ENCODE data around the gene ZNF439. TPM values are rescaled to one million over a fixed set of nuclear protein-coding genes. Genes with fewer than 3 reads are reported as not detected.
"Not testable (repeated sequence)": the region's sequence is repeated elsewhere in the genome, so short reads cannot be mapped to it uniquely, and the experiment has no call there.

Gene ZNF439
- total RNA-seq, 1 donor from 2014 or later, result 0.53 TPM

- Histone ChIP-seq H3K27me3 (ENCODE audit: control insufficient read depth, insufficient read depth, low read length) (no peaks in the 10 kb centered on the region), H3K4me3 (ENCODE audit: low read depth, low read length) (no peak overlapping the region), H3K36me3 (ENCODE audit: control insufficient read depth, insufficient read depth, low read length) (no peaks in the 10 kb centered on the region)
- TF ChIP-seq CTCF (IDR thresholded peaks at IDR 0.05; ENCODE audit: insufficient read depth, low read length, severe bottlenecking), result no peak
- DNase-seq (ENCODE audit: low read depth) (no peak), FAIRE-seq (no peak)
These were observed 4.8 kb upstream of the ZNF439 start for GRCh38 chr19:11843722-11844121.

- FAIRE-seq; DNase-seq (ENCODE audit: low read depth); H3K36me3 ChIP-seq (ENCODE audit: control insufficient read depth, insufficient read depth, low read length); H3K27me3 ChIP-seq (ENCODE audit: control insufficient read depth, insufficient read depth, low read length); H3K4me3 ChIP-seq (ENCODE audit: low read depth, low read length): not testable (repeated sequence)
These were observed 911 bp upstream of the ZNF439 start for GRCh38 chr19:11847615-11848014.

DNA sequence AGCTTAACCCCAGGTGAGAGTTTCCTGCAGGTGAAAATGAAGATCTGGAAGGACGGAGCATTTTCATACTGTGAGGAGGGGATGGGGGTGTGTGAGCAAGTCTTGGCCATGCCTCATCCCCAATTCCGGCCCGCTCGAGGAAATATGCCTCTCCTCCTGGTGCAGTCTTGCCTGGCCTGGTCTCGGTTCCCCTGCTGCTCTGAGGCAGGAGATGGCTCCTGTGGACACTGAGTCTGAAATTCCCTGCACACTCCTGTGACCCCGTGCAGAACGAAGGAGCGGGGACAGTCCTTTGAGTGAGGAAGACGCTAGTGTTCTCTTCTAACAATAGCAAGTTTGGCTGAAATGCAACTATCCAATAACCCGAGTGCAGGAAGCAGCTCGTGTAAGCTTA is 329 bp upstream of the ZNF439 start:
- H3K27me3 ChIP-seq (ENCODE audit: control insufficient read depth, insufficient read depth, low read length), result no peaks in the 10 kb centered on the region
- no peak overlapping the region for H3K4me3 ChIP-seq (ENCODE audit: low read depth, low read length)
- H3K36me3 ChIP-seq (ENCODE audit: control insufficient read depth, insufficient read depth, low read length), result no peaks in the 10 kb centered on the region
- DNase-seq (ENCODE audit: low read depth) (no peak), FAIRE-seq (no peak)
- no peak for TF ChIP-seq CTCF (IDR thresholded peaks at IDR 0.05; ENCODE audit: insufficient read depth, low read length, severe bottlenecking)

- FAIRE-seq; H3K27me3 ChIP-seq (ENCODE audit: control insufficient read depth, insufficient read depth, low read length); H3K36me3 ChIP-seq (ENCODE audit: control insufficient read depth, insufficient read depth, low read length); DNase-seq (ENCODE audit: low read depth); H3K4me3 ChIP-seq (ENCODE audit: low read depth, low read length): not testable (repeated sequence)
These were observed 1.8 kb downstream of the ZNF439 start for GRCh38 chr19:11850289-11850688.

DNA sequence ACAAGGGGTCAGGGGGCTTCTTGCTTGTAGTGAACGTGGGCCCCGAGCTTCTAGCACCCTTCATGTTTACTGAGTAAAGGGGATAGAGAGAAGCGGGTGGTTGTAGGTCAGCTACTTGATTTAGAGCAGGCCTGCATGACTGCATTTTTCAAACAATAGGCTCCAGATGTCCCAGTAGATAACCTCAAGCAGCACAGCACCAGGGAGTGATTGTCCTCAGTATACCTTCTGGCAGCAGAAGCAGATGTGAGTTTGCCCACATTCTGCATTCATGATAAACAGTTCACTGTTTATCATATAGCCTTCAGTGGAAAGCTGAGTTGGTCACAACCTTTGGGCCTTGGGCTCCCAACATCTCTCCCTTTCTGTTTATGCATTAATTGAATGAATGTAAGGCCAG is 4.8 kb downstream of the ZNF439 start:
- FAIRE-seq, result no peak
- Histone ChIP-seq H3K27me3 (ENCODE audit: control insufficient read depth, insufficient read depth, low read length) (no peaks in the 10 kb centered on the region), H3K4me3 (ENCODE audit: low read depth, low read length) (no peak overlapping the region), H3K36me3 (ENCODE audit: control insufficient read depth, insufficient read depth, low read length) (no peaks in the 10 kb centered on the region)
- no peak for DNase-seq (ENCODE audit: low read depth)
- no peak for TF ChIP-seq CTCF (IDR thresholded peaks at IDR 0.05; ENCODE audit: insufficient read depth, low read length, severe bottlenecking)

DNA sequence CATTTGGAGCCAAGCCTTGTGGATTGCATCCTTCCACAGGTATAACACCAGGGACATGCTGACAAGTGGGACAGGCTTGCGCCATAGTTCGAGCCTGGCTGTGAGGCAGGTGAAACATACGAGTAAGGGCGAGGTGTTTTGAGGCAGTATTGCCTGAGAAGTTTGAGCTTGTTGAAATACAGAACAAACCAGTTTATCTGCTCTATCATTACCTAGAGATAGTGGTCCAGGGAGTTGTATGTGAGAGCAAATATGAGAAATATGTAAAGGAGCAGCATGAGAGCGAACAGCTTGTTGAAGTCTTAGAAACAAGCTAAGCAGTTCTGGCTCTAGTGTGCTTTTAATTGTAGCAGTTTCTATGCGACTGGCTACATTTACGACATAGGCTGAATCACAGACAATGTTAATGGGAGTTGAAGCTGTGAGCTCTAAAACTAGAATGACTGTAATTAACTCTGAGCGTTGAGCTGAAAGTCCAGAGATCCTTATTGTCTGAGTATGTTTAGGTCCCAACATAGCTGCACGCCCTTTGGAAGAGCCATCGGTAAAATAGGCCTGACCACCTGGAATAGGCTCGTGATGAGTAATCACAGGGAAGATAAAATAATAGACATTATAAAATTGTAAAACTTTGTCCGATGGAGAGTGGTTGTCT is 8.2 kb downstream of the ZNF439 start:
- Histone ChIP-seq H3K27me3 (ENCODE audit: control insufficient read depth, insufficient read depth, low read length) (no peaks in the 10 kb centered on the region), H3K4me3 (ENCODE audit: low read depth, low read length) (no peak overlapping the region), H3K36me3 (ENCODE audit: control insufficient read depth, insufficient read depth, low read length) (no peaks in the 10 kb centered on the region)
- FAIRE-seq, result no peak
- no peak for TF ChIP-seq CTCF (IDR thresholded peaks at IDR 0.05; ENCODE audit: insufficient read depth, low read length, severe bottlenecking)
- DNase-seq (ENCODE audit: low read depth), result peak; percentile 59

- no peak for FAIRE-seq
- H3K4me3 ChIP-seq (ENCODE audit: low read depth, low read length), result no peak overlapping the region
- DNase-seq (ENCODE audit: low read depth), result no peak
- no peaks in the 10 kb centered on the region for H3K27me3 ChIP-seq (ENCODE audit: control insufficient read depth, insufficient read depth, low read length)
- TF ChIP-seq CTCF (IDR thresholded peaks at IDR 0.05; ENCODE audit: insufficient read depth, low read length, severe bottlenecking), result no peak
- H3K36me3 ChIP-seq (ENCODE audit: control insufficient read depth, insufficient read depth, low read length), result no peaks in the 10 kb centered on the region
These were observed 12.2 kb downstream of the ZNF439 start for GRCh38 chr19:11860721-11861120.
